ENCODE results near the gene TEX30.

- no peak for TF ChIP-seq REST (IDR thresholded peaks at IDR 0.05; ENCODE audit: low read depth)
- no peak for TF ChIP-seq USF1 (IDR thresholded peaks at IDR 0.05)
- no peak for TF ChIP-seq RAD21 (IDR thresholded peaks at IDR 0.05; ENCODE audit: low read depth)
- TF ChIP-seq EP300 (IDR thresholded peaks at IDR 0.05; ENCODE audit: borderline replicate concordance), result no peak
Observed at GRCh38 chr13:102763741-102764140, 9.8 kb downstream of the TEX30 start.
